ENCODE results near the gene CSTPP1. TPM values are rescaled to one million over a fixed set of nuclear protein-coding genes. Genes with fewer than 3 reads are reported as not detected.

The CSTPP1 gene
- total RNA-seq, 3 donors from 2014 or later (not counting 1 experiment from before 2014, with no cell fraction given) = 16.2 to 17.8 (median 16.9) TPM

GRCh38 chr11:46972821-46973220 lies 36.3 kb downstream of the CSTPP1 start:
- WGBS (ENCODE audit: insufficient coverage) = 89% methylated on average over 2 of the region's 2 CpGs
- H3K27ac Mint-ChIP-seq = no peak overlapping the region

GRCh38 chr11:46976182-46976854 lies 39.8 kb downstream of the CSTPP1 start:
- no peak overlapping the region for H3K27ac Mint-ChIP-seq
- H3K36me3 ChIP-seq (ENCODE audit: control insufficient read depth, insufficient read depth, low read length) = no peaks in the 10 kb centered on the region
- H3K4me3 Mint-ChIP-seq = no peak overlapping the region
- no peak for ATAC-seq
- TF ChIP-seq CTCF (IDR thresholded peaks at IDR 0.05) = no peak
- intact Hi-C loops (cut with micrococcal nuclease) = no loop called here
- no peak for DNase-seq
- no peaks in the 10 kb centered on the region for H3K4me1 ChIP-seq (ENCODE audit: control insufficient read depth, insufficient read depth, low read length)
- no peaks in the 10 kb centered on the region for H3K9me3 ChIP-seq (ENCODE audit: control insufficient read depth, insufficient read depth, low read length)
- WGBS (ENCODE audit: insufficient coverage) = 97% methylated on average over 3 of the region's 5 CpGs
- peaks cover 0 to 10% of the 10 kb centered on the region in 2 donors for H3K4me1 Mint-ChIP-seq
- H3K4me3 ChIP-seq (ENCODE audit: low read length) = no peak overlapping the region
- H3K27ac ChIP-seq (ENCODE audit: low read length) = no peak overlapping the region
- H3K36me3 Mint-ChIP-seq = no peaks in the 10 kb centered on the region
- no peaks in the 10 kb centered on the region for H3K27me3 ChIP-seq (ENCODE audit: control insufficient read depth, insufficient read depth, low read length)
- H3K9me3 Mint-ChIP-seq = no peaks in the 10 kb centered on the region
- H3K27me3 Mint-ChIP-seq (ENCODE audit: low read depth in 2 of 2) = no peaks in the 10 kb centered on the region

More at GRCh38 chr11:46972821-46973220, 36.3 kb downstream of the CSTPP1 start:
- no peak overlapping the region for H3K4me3 Mint-ChIP-seq
- Histone ChIP-seq H3K27ac (ENCODE audit: low read length) (no peak overlapping the region), H3K4me1 (ENCODE audit: control insufficient read depth, insufficient read depth, low read length) (no peaks in the 10 kb centered on the region), H3K4me3 (ENCODE audit: low read length) (no peak overlapping the region), H3K9me3 (ENCODE audit: control insufficient read depth, insufficient read depth, low read length) (no peaks in the 10 kb centered on the region), H3K27me3 (ENCODE audit: control insufficient read depth, insufficient read depth, low read length) (no peaks in the 10 kb centered on the region), H3K36me3 (ENCODE audit: control insufficient read depth, insufficient read depth, low read length) (no peaks in the 10 kb centered on the region)
- no peaks in the 10 kb centered on the region for H3K9me3 Mint-ChIP-seq
- ATAC-seq (no peak), DNase-seq (no peak)
- no peak for TF ChIP-seq CTCF (IDR thresholded peaks at IDR 0.05)
- no peaks in the 10 kb centered on the region for H3K4me1 Mint-ChIP-seq
- no peaks in the 10 kb centered on the region for H3K36me3 Mint-ChIP-seq
- no peaks in the 10 kb centered on the region for H3K27me3 Mint-ChIP-seq (ENCODE audit: low read depth in 2 of 2)
- intact Hi-C loops (cut with micrococcal nuclease) = no loop called here

GRCh38 chr11:46977038-46977813 lies 40.7 kb downstream of the CSTPP1 start:
- ATAC-seq (no peak), DNase-seq (no peak)
- no peaks in the 10 kb centered on the region for H3K9me3 Mint-ChIP-seq
- no peaks in the 10 kb centered on the region for H3K27me3 ChIP-seq (ENCODE audit: control insufficient read depth, insufficient read depth, low read length)
- 94% methylated on average over 6 of the region's 7 CpGs for WGBS (ENCODE audit: insufficient coverage)
- H3K27ac ChIP-seq (ENCODE audit: low read length) = no peak overlapping the region
- H3K9me3 ChIP-seq (ENCODE audit: control insufficient read depth, insufficient read depth, low read length) = no peaks in the 10 kb centered on the region
- no peaks in the 10 kb centered on the region for H3K36me3 ChIP-seq (ENCODE audit: control insufficient read depth, insufficient read depth, low read length)
- H3K4me1 Mint-ChIP-seq = peaks cover 0 to 16% of the 10 kb centered on the region in 2 donors
- no peak overlapping the region for H3K4me3 ChIP-seq (ENCODE audit: low read length)
- no peaks in the 10 kb centered on the region for H3K36me3 Mint-ChIP-seq
- H3K27me3 Mint-ChIP-seq (ENCODE audit: low read depth in 2 of 2) = no peaks in the 10 kb centered on the region
- H3K4me1 ChIP-seq (ENCODE audit: control insufficient read depth, insufficient read depth, low read length) = no peaks in the 10 kb centered on the region
- no peak overlapping the region for H3K4me3 Mint-ChIP-seq
- no peak for TF ChIP-seq CTCF (IDR thresholded peaks at IDR 0.05)
- intact Hi-C loops (cut with micrococcal nuclease) = no loop called here
- no peak overlapping the region for H3K27ac Mint-ChIP-seq
